Endodermal cell (in vitro differentiated cells): ENCODE results near the gene ABCA4. TPM values are rescaled to one million over a fixed set of nuclear protein-coding genes. Genes with fewer than 3 reads are reported as not detected.
A peak's percentile ranks its signal among the peaks of the same experiment; 100 is the strongest.

Experiments
- DNase-seq: peaks from one replicate; pipeline ENCODE4 v3.0.0-alpha.2; 2017
- H3K27ac ChIP-seq: 2 replicates; pipeline ENCODE4 v1.5.1; 2013; ENCODE audit warnings: mild to moderate bottlenecking, low read depth, low read length, moderate library complexity
- H3K27me3 ChIP-seq: 2 replicates; pipeline ENCODE4 v1.6.1; 2013; ENCODE audit warnings: mild to moderate bottlenecking, low read length, moderate library complexity; ENCODE audit not compliant: insufficient read depth, control insufficient read depth, poor library complexity, severe bottlenecking
- H3K36me3 ChIP-seq: 2 replicates; pipeline ENCODE4 v1.7.0; 2013; ENCODE audit warnings: mild to moderate bottlenecking, low read length, moderate library complexity; ENCODE audit not compliant: control insufficient read depth, insufficient read depth
- H3K4me1 ChIP-seq: one replicate; pipeline ENCODE4 v1.7.0; 2013; ENCODE audit warnings: low read length; ENCODE audit not compliant: control insufficient read depth, insufficient read depth
- H3K4me3 ChIP-seq: 2 replicates; pipeline ENCODE4 v1.5.1; 2013; ENCODE audit warnings: mild to moderate bottlenecking, low read length, moderate library complexity
- H3K9ac ChIP-seq: 2 replicates; pipeline ENCODE4 v1.6.1; 2013; ENCODE audit warnings: mild to moderate bottlenecking, low read length, moderate library complexity; ENCODE audit not compliant: poor library complexity, severe bottlenecking; ENCODE audit errors: extremely low read depth
- H3K9me3 ChIP-seq: 2 replicates; pipeline ENCODE4 v1.6.1; 2013; ENCODE audit warnings: mild to moderate bottlenecking, low read length, moderate library complexity; ENCODE audit not compliant: control insufficient read depth
- H3K27ac Mint-ChIP-seq: 2 replicates; pipeline ENCODE4 v1.8.0; 2020; ENCODE audit warnings: mixed read lengths
- H3K27me3 Mint-ChIP-seq: 2 replicates; pipeline ENCODE4 v1.8.0; 2021; ENCODE audit warnings: mild to moderate bottlenecking, mixed read lengths; ENCODE audit not compliant: insufficient read depth
- H3K36me3 Mint-ChIP-seq: 2 replicates; pipeline ENCODE4 v1.8.0; 2020; ENCODE audit warnings: low read depth, mixed read lengths
- H3K4me1 Mint-ChIP-seq: 2 replicates; pipeline ENCODE4 v1.8.0; 2020; ENCODE audit warnings: mixed read lengths
- H3K4me3 Mint-ChIP-seq: 2 replicates; pipeline ENCODE4 v1.8.0; 2020; ENCODE audit warnings: mild to moderate bottlenecking, moderate library complexity, mixed read lengths
- H3K9me3 Mint-ChIP-seq: 2 replicates; pipeline ENCODE4 v1.8.0; 2020; ENCODE audit warnings: mild to moderate bottlenecking, mixed read lengths
- CTCF ChIP-seq: fragments of 200-600 bp; sonication (generic); conservative IDR thresholded peaks from 2 replicates; pipeline ENCODE4 v1.5.0; 2021; ENCODE audit warnings: antibody characterized with exemption, mild to moderate bottlenecking
- WGBS, 2 experiments: methylation state at CpG; one replicate each; pipeline versions ENCODE4 v1.1.5 to v1.1.7; 2013; ENCODE audit warnings: missing lambda C conversion rate in 2 of 2, mixed read lengths in 1 of 2; ENCODE audit not compliant: insufficient coverage in 1 of 2, insufficient read length in 1 of 2; 5-methylcytosine and 5-hydroxymethylcytosine counted together
- total RNA-seq, 2 donors: library from RNA; stranded (reverse); fragmentation: NEBNext Ultra II Directional in 1 of 2; extraction: Animal tissue kit (Norgen Biotek cat#: 25700) in 1 of 2; gene quantifications; 2 replicates in 1 of 2; 3 replicates in 1 of 2; pipeline ENCODE4 v1.2.1, GENCODE V29; 2021

ABCA4 gene
- total RNA-seq, 2 donors from 2014 or later, result 1.6 to 1.7 TPM

- H3K27me3 ChIP-seq, result no peaks in the 10 kb centered on the region
- no peak for TF ChIP-seq CTCF
- peaks cover 6% of the 10 kb centered on the region for H3K4me1 ChIP-seq
- no peak overlapping the region for H3K9ac ChIP-seq
- Mint-ChIP-seq H3K4me3 (no peak overlapping the region), H3K27ac (no peak overlapping the region), H3K9me3 (no peaks in the 10 kb centered on the region), H3K27me3 (peaks cover 8% of the 10 kb centered on the region), H3K36me3 (no peaks in the 10 kb centered on the region), H3K4me1 (peaks cover 43% of the 10 kb centered on the region)
- WGBS, 2 experiments, result 95% methylated on average over 8 to 10 of the region's 10 CpGs
- no peak overlapping the region for H3K4me3 ChIP-seq
- DNase-seq, result peak; percentile 38
- no peaks in the 10 kb centered on the region for H3K9me3 ChIP-seq
- no peak overlapping the region for H3K27ac ChIP-seq
- no peaks in the 10 kb centered on the region for H3K36me3 ChIP-seq
Measured at GRCh38 chr1:94110946-94111740, 9.8 kb downstream of the ABCA4 start.

GRCh38 chr1:94110021-94110761, 10.8 kb downstream of the ABCA4 start:
- H3K4me1 Mint-ChIP-seq, result peaks cover 44% of the 10 kb centered on the region
- 84 to 93% methylated on average over 3 to 4 of the region's 4 CpGs for WGBS, 2 experiments
- no peaks in the 10 kb centered on the region for H3K36me3 Mint-ChIP-seq
- H3K27me3 ChIP-seq, result no peaks in the 10 kb centered on the region
- no peak overlapping the region for H3K9ac ChIP-seq
- no peak overlapping the region for H3K4me3 ChIP-seq
- peaks cover 8% of the 10 kb centered on the region for H3K27me3 Mint-ChIP-seq
- TF ChIP-seq CTCF, result no peak
- H3K27ac Mint-ChIP-seq, result no peak overlapping the region
- H3K9me3 Mint-ChIP-seq, result no peaks in the 10 kb centered on the region
- H3K36me3 ChIP-seq, result no peaks in the 10 kb centered on the region
- peak; percentile 37 for DNase-seq
- no peak overlapping the region for H3K27ac ChIP-seq
- peaks cover 9% of the 10 kb centered on the region for H3K4me1 ChIP-seq
- H3K9me3 ChIP-seq, result no peaks in the 10 kb centered on the region
- no peak overlapping the region for H3K4me3 Mint-ChIP-seq

GRCh38 chr1:94109478-94109877, 11.5 kb downstream of the ABCA4 start:
- H3K4me1 Mint-ChIP-seq, result peaks cover 50% of the 10 kb centered on the region
- Histone ChIP-seq H3K4me3 (no peak overlapping the region), H3K9me3 (no peaks in the 10 kb centered on the region), H3K36me3 (no peaks in the 10 kb centered on the region), H3K27me3 (no peaks in the 10 kb centered on the region), H3K27ac (no peak overlapping the region), H3K9ac (no peak overlapping the region), H3K4me1 (peaks cover 12% of the 10 kb centered on the region)
- no peaks in the 10 kb centered on the region for H3K9me3 Mint-ChIP-seq
- no peak overlapping the region for H3K27ac Mint-ChIP-seq
- no peak overlapping the region for H3K4me3 Mint-ChIP-seq
- WGBS, 2 experiments, result 91 to 100% methylated on average over 2 to 4 of the region's 4 CpGs
- H3K27me3 Mint-ChIP-seq, result peaks cover 8% of the 10 kb centered on the region
- peak; percentile 16 for DNase-seq
- TF ChIP-seq CTCF, result no peak
- no peaks in the 10 kb centered on the region for H3K36me3 Mint-ChIP-seq
